Chondrocyte (in vitro differentiated cells): ENCODE data around the gene CDYL. TPM values are rescaled to one million over a fixed set of nuclear protein-coding genes. Genes with fewer than 3 reads are reported as not detected.
A peak's percentile ranks its signal among the peaks of the same experiment; 100 is the strongest.

Experiments used
- DNase-seq: peaks from one replicate; pipeline ENCODE4 v3.0.0; 2021; ENCODE audit warnings: mixed read lengths, low spot score
- H3K27ac Mint-ChIP-seq: one replicate; pipeline ENCODE4 v1.8.0; 2021; ENCODE audit warnings: mild to moderate bottlenecking, moderate library complexity, mixed read lengths; ENCODE audit not compliant: unreplicated experiment
- H3K27me3 Mint-ChIP-seq: 2 replicates; pipeline ENCODE4 v1.8.0; 2021; ENCODE audit warnings: low read depth, mixed read lengths
- H3K36me3 Mint-ChIP-seq: 2 replicates; pipeline ENCODE4 v1.8.0; 2021; ENCODE audit warnings: low read depth, mixed read lengths
- H3K4me1 Mint-ChIP-seq: 2 replicates; pipeline ENCODE4 v1.8.0; 2021; ENCODE audit warnings: low read depth, mild to moderate bottlenecking, mixed read lengths
- H3K4me3 Mint-ChIP-seq: one replicate; pipeline ENCODE4 v1.8.0; 2021; ENCODE audit warnings: mild to moderate bottlenecking, moderate library complexity, mixed read lengths; ENCODE audit not compliant: unreplicated experiment
- H3K9me3 Mint-ChIP-seq: 2 replicates; pipeline ENCODE4 v1.8.0; 2021; ENCODE audit warnings: low read depth, mixed read lengths
- total RNA-seq: library from RNA; stranded (reverse); gene quantifications from 3 replicates; pipeline ENCODE4 v1.2.1, GENCODE V29; 2021
- TF ChIP-seq, protein P1 (sequence below): fragments of 200-600 bp; sonication (generic); IDR thresholded peaks from 2 replicates; pipeline ENCODE4 v1.5.0; 2021; ENCODE audit warnings: antibody characterized with exemption, mild to moderate bottlenecking, moderate library complexity

CDYL gene
- total RNA-seq, 1 donor from 2014 or later, result 63.7 TPM

DNA sequence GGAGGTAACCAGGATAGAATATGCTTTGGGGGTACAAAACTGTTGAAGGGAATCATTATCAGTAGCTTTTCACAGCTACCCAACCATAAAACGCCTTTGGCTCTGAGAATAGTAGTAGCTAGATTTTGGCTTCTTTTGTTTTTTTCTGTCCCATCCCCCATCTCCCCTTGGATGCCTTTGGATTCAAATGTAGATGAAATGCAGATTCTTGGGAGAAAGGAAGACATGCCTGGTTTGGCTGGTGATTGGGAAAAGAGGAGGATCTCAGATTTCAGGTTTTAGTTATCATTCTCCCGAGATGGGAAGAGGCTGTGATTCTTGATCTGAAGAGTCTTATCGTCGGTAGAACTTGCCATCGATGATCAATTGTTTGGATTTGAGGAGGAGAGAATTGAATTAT is 3.5 kb upstream of the CDYL start:
- Mint-ChIP-seq H3K27me3 (no peaks in the 10 kb centered on the region), H3K4me1 (peaks cover 14% of the 10 kb centered on the region), H3K9me3 (peaks cover 3% of the 10 kb centered on the region), H3K4me3 (no peak overlapping the region), H3K36me3 (no peaks in the 10 kb centered on the region), H3K27ac (no peak overlapping the region)
- DNase-seq, result no peak
- TF ChIP-seq, protein P1, sequence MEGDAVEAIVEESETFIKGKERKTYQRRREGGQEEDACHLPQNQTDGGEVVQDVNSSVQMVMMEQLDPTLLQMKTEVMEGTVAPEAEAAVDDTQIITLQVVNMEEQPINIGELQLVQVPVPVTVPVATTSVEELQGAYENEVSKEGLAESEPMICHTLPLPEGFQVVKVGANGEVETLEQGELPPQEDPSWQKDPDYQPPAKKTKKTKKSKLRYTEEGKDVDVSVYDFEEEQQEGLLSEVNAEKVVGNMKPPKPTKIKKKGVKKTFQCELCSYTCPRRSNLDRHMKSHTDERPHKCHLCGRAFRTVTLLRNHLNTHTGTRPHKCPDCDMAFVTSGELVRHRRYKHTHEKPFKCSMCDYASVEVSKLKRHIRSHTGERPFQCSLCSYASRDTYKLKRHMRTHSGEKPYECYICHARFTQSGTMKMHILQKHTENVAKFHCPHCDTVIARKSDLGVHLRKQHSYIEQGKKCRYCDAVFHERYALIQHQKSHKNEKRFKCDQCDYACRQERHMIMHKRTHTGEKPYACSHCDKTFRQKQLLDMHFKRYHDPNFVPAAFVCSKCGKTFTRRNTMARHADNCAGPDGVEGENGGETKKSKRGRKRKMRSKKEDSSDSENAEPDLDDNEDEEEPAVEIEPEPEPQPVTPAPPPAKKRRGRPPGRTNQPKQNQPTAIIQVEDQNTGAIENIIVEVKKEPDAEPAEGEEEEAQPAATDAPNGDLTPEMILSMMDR, result no peak

DNA sequence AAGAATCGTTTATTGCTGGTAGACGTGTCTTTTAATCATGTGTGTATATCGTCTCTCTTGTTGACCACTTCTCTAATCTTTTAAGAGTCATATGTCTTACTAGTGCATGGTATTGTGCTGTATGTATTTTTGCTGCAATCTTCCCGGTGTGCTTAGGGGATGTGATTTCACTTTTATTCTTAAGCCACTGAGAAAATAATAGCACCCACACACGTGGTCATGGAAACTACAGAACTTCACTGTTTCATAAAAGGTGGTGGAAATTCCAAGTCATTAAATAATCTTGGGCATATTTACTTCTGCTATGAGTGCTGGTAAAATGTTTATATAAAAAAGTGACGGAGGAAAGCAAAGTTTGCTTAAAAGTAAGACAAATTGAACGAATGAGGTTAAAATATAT is 3.0 kb upstream of the CDYL start:
- H3K27me3 Mint-ChIP-seq, result no peaks in the 10 kb centered on the region
- no peak for DNase-seq
- H3K27ac Mint-ChIP-seq, result no peak overlapping the region
- H3K36me3 Mint-ChIP-seq, result no peaks in the 10 kb centered on the region
- H3K4me1 Mint-ChIP-seq, result peaks cover 18% of the 10 kb centered on the region
- H3K9me3 Mint-ChIP-seq, result peaks cover 7% of the 10 kb centered on the region
- no peak overlapping the region for H3K4me3 Mint-ChIP-seq
- TF ChIP-seq, protein P1, result no peak

DNA sequence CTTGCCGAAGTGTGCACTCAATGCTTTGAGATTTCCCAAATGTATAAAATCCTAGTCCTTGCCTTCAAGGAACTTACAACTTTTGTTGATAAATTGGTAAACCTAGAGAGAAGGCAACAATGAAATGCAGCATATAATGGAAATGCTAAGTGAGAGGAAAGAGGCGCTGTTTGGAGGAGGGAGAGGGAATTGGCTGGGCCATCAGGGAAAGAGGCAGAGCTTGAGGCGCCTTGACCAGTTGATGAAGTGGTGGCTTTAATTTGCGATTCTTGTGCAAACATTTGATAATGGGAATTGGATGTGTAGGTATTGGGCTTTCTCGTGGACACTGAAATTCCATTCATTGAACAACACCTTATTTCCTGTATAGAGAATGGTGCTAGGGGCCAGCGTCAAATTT is 1.9 kb upstream of the CDYL start:
- H3K36me3 Mint-ChIP-seq, result peaks cover 3% of the 10 kb centered on the region
- H3K27ac Mint-ChIP-seq, result no peak overlapping the region
- H3K4me1 Mint-ChIP-seq, result peaks cover 27% of the 10 kb centered on the region
- DNase-seq, result no peak
- H3K27me3 Mint-ChIP-seq, result no peaks in the 10 kb centered on the region
- peaks cover 12% of the 10 kb centered on the region for H3K9me3 Mint-ChIP-seq
- TF ChIP-seq, protein P1, result no peak
- peak overlapping the region; percentile 73 for H3K4me3 Mint-ChIP-seq

DNA sequence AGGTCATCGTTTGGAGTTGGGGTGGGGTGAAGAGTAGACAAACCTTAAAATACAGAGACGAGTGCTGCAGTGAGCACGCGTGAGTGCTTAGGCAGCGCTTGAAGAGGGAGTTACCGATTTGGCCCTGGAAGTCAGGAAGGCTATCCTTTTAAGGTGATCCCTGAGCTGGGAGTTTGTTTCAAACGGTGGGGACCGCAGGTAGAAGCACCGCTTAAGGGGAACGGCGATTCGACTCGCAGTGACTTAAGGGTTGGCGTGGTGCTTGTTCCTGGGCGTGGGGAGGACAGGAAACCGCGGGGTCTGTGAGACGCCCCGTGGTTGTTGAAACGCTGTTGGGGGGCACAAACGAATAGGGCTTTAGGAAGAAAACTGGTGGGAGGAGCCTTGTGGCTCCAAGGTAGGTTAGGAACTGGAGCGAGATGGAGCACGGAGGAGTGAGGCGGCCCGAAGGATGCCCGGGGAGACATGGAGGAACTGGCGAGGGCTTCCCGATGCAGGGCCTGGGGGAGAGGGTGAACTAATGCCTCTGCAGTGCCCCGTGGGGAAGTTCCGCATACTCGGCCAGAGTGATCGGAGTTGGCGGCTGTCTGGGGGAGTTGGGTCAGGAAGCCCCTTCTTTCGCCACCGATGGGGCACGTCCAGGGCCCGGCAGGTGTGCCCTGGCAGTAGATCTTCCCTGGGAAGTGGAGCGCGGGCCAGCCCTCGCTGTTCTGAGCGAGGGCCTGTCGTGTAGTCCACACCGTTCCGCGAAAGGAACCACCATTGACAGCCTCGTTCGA is 1.3 kb upstream of the CDYL start:
- no peak for DNase-seq
- peak overlapping the region; percentile 79 for H3K27ac Mint-ChIP-seq

DNA sequence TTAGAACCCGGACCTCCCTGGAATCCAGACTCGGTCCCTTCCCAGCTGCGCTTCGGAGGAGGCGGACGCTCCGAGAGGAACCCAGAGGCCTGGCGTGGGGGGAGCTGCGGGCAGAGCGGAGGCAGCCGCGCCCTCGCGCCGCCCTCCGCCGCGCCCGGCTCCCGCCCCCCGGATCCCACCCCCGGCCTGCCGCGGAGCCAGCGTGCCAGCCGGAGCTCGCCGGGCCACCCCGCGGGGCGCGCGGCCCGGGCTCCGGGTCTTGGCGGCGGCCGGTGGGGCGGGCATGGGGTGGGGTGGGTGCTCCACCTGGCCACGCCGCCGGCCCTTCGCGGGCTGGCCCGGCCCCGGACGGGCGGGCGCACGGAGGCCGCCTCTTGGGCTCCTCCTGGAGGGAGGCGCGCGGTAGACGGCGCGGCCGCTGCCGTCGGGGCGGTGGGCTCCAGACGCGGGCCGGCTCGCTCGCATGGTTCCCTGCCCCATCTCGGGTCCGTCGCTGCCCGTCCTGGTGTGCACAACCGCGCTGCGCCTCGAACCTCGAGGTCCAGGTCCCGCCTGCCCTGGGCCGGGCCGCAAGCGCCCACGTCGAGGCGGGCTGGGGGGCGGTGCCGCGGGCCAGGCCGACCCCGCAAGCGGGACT is 592 bp upstream of the CDYL start:
- Mint-ChIP-seq H3K27me3 (no peaks in the 10 kb centered on the region), H3K4me1 (peaks cover 38% of the 10 kb centered on the region), H3K27ac (peak overlapping the region; percentile 79), H3K9me3 (peaks cover 12% of the 10 kb centered on the region), H3K4me3 (peak overlapping the region; percentile 73), H3K36me3 (peaks cover 3% of the 10 kb centered on the region)
- TF ChIP-seq, protein P1, result peak; percentile 76
- peak; percentile 95 for DNase-seq

More for the DNA sequence above, 1.3 kb upstream of the CDYL start:
- Mint-ChIP-seq H3K4me1 (peaks cover 31% of the 10 kb centered on the region), H3K27me3 (no peaks in the 10 kb centered on the region), H3K9me3 (peaks cover 12% of the 10 kb centered on the region), H3K4me3 (peak overlapping the region; percentile 73), H3K36me3 (peaks cover 3% of the 10 kb centered on the region)
- TF ChIP-seq, protein P1, result no peak
